Amniotic epithelial cell (primary cell): Measurements from ENCODE around the gene TOGARAM2.
"Not testable (repeated sequence)": the region's sequence is repeated elsewhere in the genome, so short reads cannot be mapped to it uniquely, and the experiment has no call there.

Experiments
- DNase-seq: peaks from one replicate; pipeline ENCODE4 v3.0.0-alpha.2; 2010; ENCODE audit warnings: low read depth

Gene TOGARAM2

DNA sequence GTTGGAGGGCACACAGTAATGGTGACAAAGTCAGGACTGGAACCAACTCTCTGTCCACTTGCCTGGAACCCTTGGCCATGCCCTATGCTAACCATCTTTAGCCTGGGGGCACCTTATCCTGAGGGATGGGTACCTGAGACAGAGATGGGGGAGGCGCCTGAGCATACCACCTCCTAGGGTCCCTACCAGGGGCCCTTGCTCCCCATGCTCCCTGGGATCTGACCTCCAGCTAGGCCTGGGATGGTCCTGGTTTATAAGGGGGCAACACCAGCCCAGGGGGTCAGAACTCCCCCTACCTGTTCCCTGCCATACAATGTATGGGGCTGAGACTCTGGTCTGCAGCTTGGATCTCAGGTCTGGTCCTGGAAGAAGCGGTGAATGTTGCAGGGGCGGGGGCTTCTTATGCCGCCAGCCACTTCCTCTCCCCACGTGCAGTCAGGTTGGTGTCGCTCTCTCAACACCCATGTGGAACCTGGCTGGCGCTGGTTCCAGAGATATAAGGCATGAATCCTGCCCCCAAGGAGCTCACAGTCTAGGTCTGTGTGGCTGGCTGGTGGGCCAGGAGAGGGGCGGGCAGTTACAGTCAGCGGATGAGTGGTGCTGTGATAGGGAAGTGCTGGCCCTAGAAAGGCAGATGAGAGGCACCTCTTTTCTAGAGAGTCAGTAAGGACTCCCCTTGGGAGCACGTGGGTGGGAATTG, 3.8 kb upstream of the TOGARAM2 start:
- DNase-seq = no peak

DNA sequence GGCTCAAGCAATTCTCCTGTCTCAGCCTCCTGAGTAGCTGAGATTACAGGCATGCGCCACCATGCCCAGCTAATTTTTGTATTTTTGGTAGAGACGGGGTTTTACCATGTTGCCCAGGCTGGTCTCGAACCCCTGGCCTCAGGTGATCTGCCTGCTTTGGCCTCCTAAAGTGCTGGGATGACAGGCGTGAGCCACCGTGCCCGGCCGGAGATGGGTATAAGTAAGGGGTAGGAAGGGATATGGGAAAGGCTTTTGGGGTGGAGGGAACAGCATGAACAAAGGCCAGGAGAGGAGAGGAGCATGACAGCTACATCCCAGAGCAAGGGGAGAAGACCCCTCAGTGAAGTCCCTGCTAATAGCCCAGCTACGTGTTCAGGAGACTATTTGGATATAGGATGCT, 3.1 kb upstream of the TOGARAM2 start:
- DNase-seq = not testable (repeated sequence)

DNA sequence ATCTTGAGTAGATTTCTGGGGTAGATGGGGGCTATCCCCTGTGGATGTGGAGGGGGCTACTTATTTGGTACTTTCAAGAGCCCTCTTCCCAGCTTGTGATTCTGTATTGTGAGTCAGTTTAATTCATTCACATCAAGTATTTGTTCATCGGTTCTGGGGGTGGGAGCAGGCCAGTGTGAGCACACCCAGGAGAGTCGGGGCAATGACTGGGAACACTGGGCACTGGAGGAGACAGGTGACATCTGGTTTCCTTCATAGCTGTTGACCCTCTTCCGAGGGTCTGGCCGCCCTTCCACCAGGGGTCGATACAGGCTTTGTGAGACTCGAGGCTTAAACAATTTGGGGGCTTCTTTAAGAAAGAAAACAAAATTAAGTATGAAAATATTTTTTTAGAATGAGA, 2.5 kb upstream of the TOGARAM2 start:
- DNase-seq = no peak

DNA sequence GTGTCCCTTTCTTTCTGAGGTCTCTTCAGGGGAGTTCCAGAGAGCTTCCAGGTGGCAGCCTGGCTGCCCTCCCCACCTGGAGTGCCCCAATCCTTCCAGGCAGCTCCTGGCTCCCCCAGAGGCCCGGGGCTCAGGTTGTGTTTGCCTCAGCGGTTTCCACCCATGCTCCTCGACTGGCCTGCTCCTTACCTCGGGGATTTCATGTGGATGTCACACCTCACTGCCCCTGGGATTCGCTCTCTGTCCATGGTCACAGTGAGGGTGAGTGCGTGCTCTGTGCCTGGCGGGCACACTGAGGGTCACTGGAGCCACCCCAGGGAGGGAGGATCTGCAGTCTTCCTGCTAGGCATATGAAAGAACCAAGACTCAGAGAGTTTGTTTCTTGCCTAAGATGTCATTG, 2.1 kb upstream of the TOGARAM2 start:
- DNase-seq = no peak

DNA sequence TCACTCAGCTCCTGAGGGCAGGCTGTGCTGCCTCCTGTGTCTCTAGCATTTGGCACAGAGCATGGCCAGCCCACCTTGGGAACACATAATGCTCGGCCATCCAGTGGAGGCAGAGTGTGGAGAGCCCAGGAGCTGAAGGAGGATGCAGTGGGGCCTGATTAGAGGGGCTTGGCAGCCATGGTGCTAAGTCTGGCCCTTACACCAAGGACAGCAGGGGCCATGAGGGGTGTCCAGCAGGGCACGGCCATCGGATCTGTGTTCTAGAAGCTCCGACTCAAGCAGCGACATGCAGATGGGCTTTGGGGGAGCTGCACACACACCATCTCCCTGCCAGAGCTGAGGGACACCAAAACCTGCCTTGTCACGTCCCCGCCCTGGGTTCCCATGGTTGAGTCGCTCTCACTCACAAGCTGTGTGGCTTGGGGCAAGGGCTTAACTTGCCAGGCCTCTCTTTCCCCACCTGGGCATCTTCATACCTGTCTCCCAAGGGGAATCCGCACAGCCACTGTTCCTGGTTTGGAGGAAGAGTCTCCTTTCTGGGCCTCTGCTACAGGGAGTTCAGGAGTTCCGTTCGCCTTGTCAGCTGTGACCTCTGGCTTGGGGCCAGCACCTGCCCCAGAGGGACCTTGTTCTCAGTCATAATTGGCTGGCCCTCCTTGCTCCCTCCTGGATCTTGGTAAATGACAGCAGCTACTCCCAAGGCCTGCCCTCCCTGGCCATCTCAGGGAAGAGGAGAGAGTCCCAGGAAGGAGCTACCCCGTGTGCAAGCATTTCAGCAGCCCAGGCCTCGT, 1.3 kb upstream of the TOGARAM2 start:
- DNase-seq = no peak

DNA sequence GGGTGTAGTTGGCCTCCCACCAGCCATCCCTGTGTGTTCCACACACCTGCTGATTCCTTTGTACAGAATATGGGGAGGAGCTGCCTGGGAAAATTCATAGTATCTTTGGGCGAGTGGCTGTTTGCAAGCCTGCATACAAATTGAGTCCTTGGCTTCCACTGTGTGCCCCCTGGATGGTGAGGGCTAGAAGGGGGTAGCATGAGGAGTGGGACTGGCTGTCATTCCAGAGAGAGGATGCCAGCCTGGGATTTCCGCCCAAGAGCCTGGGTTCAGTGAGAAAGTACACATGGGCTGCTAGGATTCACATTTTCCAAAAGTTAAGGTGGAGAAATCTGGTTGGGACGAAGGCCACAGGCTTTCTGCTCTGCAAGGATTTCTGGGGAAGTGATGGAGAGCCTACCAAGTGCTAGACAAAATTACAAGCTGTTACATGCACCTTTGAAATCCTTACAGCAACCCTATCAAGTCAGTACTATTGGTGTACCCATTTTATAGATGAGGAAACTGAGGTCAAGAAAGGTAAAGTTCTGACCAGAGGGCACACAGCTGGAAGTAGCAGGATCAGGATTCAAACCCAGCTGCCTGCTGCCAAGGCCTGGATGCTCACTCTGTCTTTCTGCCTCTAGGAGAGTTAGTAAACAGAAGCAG, 606 bp upstream of the TOGARAM2 start:
- no peak for DNase-seq

DNA sequence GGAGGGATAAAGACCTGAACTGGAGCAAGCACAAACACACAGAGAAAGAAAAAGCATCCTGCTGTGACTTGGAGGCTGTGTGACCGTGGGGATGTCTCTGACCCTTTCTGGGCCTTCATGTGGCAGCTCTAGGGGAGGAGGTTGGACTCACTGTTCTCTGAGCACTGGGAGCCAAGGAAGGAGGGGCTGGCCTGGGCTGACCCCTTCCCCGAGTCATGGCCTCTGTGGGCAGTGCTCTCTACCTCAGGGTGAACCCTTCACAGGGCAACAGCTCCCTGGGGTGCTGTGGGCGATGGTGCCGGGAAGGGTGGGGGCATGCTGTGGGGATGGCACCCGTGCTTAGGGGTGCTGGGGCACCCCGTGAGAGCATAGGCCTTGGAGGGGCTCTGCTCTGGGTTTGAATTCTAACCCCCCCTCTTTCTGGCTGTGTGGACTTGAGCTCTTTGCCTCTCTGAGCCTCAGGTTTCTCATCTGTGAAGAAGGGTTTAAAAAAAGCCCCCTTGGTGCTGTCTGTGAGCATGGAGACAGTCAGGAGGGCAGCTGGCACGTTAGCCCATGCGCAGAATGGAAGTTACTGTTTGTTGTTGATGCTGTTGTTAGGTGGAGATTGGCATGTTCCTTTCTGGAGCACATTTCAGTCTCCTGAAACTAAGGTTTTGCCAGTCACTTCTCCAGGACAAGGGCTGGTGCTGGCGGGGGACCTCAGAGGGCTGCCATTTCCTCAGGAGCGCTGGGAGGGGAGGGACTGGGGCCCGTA, 700 bp downstream of the TOGARAM2 start:
- no peak for DNase-seq

DNA sequence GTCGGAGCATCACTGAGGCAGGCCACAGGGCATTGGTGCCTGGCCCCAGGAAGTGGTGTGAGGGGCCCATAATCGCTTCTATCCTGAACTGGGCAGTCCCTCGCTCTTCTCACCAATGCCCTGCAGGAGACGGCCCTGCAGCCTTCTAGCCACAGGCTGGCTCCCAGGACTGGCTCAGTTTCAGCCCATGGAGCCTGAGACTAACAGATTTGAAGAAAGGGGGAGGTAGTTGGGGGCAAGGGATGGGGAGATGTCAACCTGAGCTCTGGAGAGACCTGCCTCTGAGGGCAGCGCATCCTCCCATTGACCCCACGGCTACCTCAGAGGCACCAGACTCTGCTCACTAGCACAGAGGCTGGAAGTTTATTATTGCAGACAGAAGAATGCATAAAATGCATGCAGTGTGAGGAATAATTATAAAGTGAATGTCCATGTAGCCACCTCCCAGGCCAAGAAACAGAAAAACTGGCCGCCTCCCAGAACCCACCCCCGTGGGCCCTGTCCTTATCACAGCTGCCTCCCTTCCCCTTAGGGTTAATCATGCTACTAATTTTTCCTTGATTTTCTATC, 1.4 kb downstream of the TOGARAM2 start:
- DNase-seq = no peak

DNA sequence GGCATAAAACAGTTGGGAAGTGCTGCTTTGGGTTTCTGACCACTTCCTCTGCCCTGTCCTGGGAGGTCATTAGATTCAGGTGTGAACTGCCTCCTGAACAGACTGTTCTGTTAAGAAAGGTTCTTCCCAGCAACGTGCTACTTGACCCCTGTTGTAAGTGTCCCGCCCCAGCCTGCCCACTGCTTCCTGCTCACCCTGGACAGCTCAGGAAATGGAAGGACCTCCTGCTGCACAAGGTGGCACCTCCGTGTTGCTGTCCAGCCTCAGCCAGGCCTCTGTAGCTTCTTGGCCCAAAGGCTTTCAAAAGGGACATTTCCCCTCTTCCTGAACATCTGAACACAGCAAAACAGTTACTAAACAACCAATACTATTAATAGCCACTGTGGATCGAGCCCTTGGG, 5.3 kb downstream of the TOGARAM2 start:
- DNase-seq = no peak

DNA sequence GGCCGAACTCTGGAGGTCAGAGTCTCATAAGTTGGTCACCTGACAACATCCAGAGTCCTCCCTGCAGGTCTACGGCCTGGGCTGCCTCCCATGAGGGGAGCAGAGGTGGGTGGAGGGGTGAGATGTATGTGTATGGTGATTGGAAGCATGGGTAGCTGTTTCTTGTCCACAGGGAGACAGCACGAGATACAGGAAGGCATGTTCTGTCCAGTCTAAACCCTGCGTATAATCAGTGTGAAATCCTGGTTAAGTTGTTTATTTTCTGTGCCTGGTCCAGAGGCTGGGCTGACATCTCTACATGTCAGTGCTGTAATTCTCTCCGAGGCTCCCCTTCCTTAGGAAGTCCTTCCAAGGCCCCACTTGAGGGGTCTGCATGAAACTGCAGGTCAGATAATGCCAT, 8.9 kb downstream of the TOGARAM2 start:
- DNase-seq = no peak

DNA sequence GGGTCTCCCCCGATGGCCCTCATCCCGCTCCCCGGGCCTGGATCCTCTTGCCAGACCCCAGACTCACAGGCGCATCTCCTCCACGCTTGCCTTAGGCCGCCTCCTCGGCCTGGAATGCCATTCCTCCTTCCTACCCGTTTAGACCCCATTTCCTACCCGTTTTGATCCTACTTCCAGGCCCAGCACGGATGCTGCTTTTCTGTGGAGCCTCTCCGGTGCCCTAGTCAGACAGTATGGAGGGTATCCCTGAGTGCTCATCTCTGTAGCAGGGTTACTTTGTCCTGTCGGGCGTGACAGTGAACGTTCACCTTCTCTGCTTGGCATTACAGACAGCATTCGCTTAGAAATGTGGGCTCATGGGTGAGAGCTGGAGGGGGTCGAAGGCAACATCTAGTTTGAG, 9.3 kb downstream of the TOGARAM2 start:
- no peak for DNase-seq

DNA sequence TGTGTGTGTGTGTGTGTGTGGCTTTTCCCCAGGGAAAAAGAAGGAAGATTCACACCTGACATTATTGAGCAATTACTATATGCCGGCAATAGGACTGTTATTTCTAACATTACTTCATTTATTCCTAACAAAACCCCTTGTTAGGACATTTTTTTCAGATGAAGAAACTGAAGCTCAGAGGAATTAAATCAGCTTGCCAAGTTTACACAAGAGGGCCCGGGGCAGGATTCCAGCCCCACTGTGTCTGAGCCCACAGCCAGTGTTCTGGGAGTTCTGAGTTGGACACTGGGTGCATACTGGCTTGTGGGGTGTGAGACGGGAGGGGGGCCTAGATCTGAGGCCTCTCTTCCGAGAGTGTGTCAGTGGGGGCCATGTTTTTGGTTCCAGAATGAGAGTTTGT, 9.9 kb downstream of the TOGARAM2 start:
- DNase-seq = peak; percentile 73

DNA sequence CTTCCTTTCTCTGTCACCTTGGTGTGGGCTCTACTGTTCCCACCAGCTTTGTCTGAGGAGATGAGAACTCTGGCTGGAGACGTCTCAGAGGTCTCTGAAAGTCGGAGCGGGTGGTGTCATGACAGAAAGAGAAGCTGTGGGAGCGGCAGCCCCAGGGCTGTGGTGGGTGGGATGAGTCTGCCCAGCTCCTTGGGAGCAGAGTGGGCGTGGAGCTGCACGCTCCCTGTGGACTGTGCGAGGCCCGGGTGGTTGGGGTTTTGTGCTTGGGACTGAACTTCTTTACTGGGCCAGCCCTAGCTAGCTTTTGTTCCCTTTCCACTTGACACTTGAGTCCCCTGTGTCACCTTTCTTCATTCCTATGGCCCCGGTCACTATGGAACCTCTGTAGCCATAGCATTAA, 10.4 kb downstream of the TOGARAM2 start:
- peak; percentile 35 for DNase-seq

DNA sequence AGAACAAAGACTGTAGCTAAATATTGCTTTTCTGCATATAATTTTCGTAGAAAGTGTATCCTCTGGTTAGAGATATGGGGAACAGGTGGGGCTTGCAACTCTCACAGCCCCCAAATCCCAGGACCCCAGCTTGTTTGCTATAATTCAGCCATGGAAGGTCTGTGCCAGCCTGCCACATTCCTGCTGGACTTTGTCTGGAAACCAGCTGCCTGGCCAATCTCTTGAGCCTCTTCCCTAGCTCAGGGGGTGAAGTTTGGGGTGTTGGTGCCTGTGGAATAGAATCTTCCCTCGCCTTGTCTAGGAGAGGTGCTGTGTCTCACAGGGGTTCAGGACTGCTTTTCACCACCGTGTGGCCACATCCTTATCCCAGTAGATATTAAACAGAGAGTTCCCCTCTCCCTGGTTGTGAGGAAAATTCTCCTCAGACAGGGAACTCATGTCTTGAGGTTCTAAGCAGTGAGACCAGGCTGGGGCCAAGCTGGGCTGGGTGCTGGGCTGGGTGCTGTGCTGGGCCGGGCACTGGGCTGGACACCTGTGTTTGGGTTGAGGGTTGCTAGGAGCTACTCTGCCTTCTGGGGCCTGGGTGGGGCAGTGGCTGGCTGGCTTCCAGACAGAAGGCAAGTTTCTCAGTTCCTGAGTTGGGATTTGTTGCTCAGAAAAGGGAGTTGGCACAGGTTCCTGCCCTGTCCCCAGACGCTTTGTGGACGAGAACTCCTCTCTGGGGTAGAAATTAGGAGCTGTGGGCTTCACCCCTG, 12.3 kb downstream of the TOGARAM2 start:
- DNase-seq = no peak

DNA sequence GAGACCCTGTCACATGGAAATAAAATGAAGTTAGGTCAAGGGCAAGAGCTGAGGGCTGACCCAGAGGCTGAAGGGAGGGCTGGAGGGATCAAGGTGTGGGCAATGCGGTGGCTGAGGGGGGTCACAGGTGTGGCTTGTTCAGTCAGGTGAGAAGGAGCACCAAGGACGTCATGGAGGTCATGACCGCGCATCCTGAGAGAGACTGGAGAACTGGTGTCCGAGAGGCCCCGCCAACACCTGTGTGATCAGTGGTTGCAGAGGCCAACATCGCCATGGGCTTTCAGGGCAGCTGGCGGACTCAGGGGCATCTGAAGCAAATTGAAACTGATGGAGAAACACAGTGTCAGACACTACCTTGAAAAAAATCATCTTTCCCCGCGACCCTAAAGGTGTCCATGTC, 13.0 kb downstream of the TOGARAM2 start:
- DNase-seq = no peak

DNA sequence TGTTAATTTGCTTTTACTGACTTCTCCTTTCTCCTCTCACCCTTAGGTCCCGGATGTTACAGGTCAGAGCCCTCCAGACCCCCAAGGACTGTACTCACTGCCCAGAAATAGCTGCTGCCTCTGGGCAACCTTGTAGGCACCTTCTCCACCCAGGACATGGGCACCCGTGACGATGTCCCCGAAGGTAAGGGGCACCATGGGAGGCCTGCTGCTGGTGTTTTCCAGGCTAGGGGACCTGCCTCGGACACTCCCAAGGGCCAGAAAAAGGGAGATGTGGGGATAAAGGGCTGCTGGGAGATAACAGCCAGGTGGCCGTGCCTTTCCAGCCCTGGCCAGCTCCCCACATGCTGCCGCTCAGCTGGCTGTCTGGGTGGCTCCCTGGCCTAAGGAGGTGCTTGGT, 13.6 kb downstream of the TOGARAM2 start:
- no peak for DNase-seq

DNA sequence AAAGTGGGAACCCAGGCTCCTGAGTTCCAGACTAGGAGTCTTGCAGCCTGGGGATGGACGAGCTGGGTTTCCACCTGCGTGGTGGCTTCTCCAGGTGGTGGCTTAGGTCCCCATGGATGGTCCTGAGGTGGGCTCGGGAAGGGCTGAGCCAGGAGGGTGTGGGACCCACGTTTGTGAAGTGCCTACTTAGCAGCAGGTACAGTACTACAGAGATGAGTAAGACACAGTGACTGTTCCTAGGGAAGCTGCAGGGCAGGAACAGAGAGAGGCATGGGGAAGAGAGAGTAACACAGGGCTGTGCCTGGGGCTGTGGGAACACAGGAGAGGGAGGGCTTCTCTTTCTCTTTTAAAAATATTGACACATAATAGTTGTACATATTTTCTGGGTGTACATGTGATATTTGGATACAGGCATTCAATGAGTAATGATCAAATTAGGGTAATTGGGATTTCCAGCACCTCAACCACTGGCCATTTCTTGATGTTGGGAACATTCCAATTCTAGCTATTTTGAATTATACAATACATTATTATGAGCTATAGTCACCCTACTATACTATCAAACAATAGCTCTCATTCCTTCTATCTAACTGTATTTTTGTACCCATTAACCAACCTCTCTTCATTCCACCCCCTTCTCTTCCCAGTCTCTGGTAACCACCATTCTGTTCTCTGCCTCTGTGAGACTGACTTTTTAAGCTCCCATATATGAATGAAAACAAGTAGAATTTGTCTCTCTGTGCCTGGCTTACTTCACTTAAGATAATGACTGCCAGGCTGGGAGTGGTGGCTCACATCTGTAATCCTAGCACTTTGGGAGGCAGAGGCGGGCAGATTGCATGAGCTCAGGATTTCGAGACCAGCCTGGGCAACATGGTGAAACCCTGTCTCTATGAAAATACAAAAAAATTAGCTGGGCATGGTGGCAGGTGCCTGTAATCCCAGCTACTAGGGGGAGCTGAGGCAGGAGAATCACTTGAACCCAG, 15.0 kb downstream of the TOGARAM2 start:
- DNase-seq = no peak

DNA sequence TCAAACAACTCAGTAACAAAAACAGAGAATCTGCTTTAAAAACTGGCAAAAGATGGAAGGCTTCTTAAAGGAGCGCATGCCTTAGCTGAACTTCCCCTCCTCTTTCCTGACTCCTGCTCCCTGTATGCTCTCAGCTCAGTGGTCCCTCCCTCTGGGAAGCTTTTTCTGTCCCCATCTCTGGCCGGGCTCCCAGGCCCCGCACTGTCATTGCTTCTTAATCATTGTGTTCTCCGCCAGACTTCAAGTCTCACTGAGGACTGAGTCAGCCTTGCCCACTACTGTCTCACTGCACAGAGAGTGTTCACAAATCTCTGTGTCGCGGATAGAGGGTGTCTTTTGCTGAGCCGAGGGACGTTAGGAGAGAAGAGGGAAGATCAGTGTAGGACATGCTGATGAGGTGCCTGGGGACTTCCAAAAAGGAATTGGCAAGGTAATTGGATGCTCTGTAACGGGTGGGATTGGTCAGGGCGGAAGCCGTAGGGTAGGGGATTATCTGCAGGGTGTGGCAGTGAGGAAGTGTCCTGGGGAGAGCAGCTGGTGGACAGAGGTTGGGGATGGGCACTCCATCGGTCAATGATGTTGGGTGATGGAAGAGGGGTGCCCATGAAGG, 16.2 kb downstream of the TOGARAM2 start:
- no peak for DNase-seq

DNA sequence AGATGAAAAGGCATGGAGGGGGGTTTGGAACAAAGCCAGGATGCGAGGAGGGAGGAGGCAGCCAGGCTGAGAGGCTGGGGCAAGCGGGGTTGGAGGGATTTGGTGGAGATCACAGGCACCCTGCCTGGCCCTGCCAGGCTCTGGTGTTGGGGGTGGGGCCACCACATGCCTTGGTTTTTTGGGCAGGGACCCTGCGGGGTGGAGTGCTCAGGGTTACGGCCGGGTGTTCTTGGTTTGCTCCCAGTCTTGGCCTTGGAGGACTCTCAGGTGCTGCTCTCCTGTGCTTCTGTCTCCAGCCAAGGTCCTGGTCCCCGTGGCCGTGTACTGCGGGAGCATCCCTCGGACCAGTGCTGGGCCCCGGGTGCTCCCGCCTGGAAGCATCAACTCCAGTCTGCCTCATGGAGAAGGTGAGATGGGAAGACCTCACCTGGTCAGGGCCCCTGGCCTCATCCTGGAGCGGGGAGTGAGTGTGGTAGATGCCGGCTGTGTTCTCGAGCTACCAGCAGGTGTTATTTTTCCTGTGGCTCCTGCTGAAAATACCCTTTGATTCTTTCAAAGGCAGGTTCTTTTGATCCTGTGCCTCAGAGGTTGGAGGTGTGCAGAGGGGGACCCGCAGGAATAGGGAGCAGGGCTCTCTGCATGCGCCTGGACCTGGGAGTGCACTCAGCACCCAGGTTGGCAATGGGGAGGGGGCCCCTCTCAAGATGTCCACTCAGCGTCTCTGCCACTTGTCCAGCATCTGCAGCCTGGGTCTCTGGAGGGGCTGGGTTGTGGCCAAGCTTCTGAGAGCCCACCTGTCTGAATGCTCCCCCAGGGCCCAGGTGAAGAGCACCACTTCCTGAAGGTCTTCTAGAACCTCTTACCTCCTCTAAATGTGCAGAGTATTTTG, 17.0 kb downstream of the TOGARAM2 start:
- no peak for DNase-seq
